ENCODE measurements around the gene UAP1L1. TPM values are rescaled to one million over a fixed set of nuclear protein-coding genes. Genes with fewer than 3 reads are reported as not detected.
"Not testable (repeated sequence)": the region's sequence is repeated elsewhere in the genome, so short reads cannot be mapped to it uniquely, and the experiment has no call there.

Gene UAP1L1
- total RNA-seq, 1 experiment from 2014 or later = 15.6 TPM

- DNase-seq (ENCODE audit: low read depth) = no peak
Measured at GRCh38 chr9:137055385-137056364, 21.6 kb upstream of the UAP1L1 start.

GRCh38 chr9:137056739-137057415, 20.4 kb upstream of the UAP1L1 start:
- no peak for DNase-seq (ENCODE audit: low read depth)

GRCh38 chr9:137057545-137057944, 19.8 kb upstream of the UAP1L1 start:
- DNase-seq (ENCODE audit: low read depth) = no peak

- DNase-seq (ENCODE audit: low read depth) = no peak
Measured at GRCh38 chr9:137058521-137059234, 18.6 kb upstream of the UAP1L1 start.

GRCh38 chr9:137062384-137062783, 14.9 kb upstream of the UAP1L1 start:
- no peak for DNase-seq (ENCODE audit: low read depth)

- not testable (repeated sequence) for DNase-seq (ENCODE audit: low read depth)
Measured at GRCh38 chr9:137062798-137063197, 14.5 kb upstream of the UAP1L1 start.

GRCh38 chr9:137063311-137064026, 13.8 kb upstream of the UAP1L1 start:
- no peak for DNase-seq (ENCODE audit: low read depth)

- peak; percentile 43 for DNase-seq (ENCODE audit: low read depth)
Measured at GRCh38 chr9:137064027-137064879, 13.1 kb upstream of the UAP1L1 start.

GRCh38 chr9:137064880-137065164, 12.5 kb upstream of the UAP1L1 start:
- no peak for DNase-seq (ENCODE audit: low read depth)

GRCh38 chr9:137065336-137065967, 11.9 kb upstream of the UAP1L1 start:
- no peak for DNase-seq (ENCODE audit: low read depth)

GRCh38 chr9:137066096-137066861, 11.0 kb upstream of the UAP1L1 start:
- no peak for DNase-seq (ENCODE audit: low read depth)

- peak; percentile 74 for DNase-seq (ENCODE audit: low read depth)
Measured at GRCh38 chr9:137067860-137068538, 9.3 kb upstream of the UAP1L1 start.

- no peak for DNase-seq (ENCODE audit: low read depth)
Measured at GRCh38 chr9:137068539-137069507, 8.5 kb upstream of the UAP1L1 start.

- no peak for DNase-seq (ENCODE audit: low read depth)
Measured at GRCh38 chr9:137069508-137070091, 7.7 kb upstream of the UAP1L1 start.

- peak; percentile 95 for DNase-seq (ENCODE audit: low read depth)
Measured at GRCh38 chr9:137070201-137070905, 7.0 kb upstream of the UAP1L1 start, which contains the start of gene SAPCD2. TSS of gene SAPCD2 (minus strand) at chr9:137070557. CDS start at chr9:137070460, 97 bp downstream.

GRCh38 chr9:137070906-137071275, 6.4 kb upstream of the UAP1L1 start:
- no peak for DNase-seq (ENCODE audit: low read depth)

Measured in HT1080 (cell line).